Right lobe of liver (tissue), 4 donors: ENCODE measurements around the gene VKORC1.

ENCODE experiments used
- POLR2A ChIP-seq: fragments of 450-650 bp; IDR thresholded peaks from one replicate; pipeline ENCODE4 v1.6.1; 2017; ENCODE audit warnings: antibody characterized with exemption, mild to moderate bottlenecking
- TF ChIP-seq, protein P1 (sequence below), 4 donors: fragments of 200-600 bp in 3 of 4; fragments of 450-650 bp in 1 of 4; IDR thresholded peaks; one replicate each; pipeline versions ENCODE4 v1.5.1 to v1.8.0; 2016 to 2022; ENCODE audit warnings: antibody characterized with exemption in 4 of 4, mild to moderate bottlenecking in 2 of 4
- donor health status: DM: no; HTN: no; CAD: no.
- donor health status: DM: no; HTN: no; CAD: no.
- donor health status: DM: no; HTN: yes; CAD: no.

- TF ChIP-seq, protein P1, sequence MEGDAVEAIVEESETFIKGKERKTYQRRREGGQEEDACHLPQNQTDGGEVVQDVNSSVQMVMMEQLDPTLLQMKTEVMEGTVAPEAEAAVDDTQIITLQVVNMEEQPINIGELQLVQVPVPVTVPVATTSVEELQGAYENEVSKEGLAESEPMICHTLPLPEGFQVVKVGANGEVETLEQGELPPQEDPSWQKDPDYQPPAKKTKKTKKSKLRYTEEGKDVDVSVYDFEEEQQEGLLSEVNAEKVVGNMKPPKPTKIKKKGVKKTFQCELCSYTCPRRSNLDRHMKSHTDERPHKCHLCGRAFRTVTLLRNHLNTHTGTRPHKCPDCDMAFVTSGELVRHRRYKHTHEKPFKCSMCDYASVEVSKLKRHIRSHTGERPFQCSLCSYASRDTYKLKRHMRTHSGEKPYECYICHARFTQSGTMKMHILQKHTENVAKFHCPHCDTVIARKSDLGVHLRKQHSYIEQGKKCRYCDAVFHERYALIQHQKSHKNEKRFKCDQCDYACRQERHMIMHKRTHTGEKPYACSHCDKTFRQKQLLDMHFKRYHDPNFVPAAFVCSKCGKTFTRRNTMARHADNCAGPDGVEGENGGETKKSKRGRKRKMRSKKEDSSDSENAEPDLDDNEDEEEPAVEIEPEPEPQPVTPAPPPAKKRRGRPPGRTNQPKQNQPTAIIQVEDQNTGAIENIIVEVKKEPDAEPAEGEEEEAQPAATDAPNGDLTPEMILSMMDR (IDR thresholded peaks at IDR 0.05): no peak
- no peak for TF ChIP-seq POLR2A
These were observed 30.6 kb downstream of the VKORC1 start for GRCh38 chr16:31063843-31064611.
